GM12801 (cell line): ENCODE results near the gene STK24.

Experiments
- TF ChIP-seq, protein P1 (sequence below): IDR thresholded peaks from one replicate; pipeline ENCODE4 v1.5.1; 2011; ENCODE audit warnings: control low read depth; ENCODE audit not compliant: insufficient read length; ENCODE audit errors: extremely low read depth

The STK24 gene

DNA sequence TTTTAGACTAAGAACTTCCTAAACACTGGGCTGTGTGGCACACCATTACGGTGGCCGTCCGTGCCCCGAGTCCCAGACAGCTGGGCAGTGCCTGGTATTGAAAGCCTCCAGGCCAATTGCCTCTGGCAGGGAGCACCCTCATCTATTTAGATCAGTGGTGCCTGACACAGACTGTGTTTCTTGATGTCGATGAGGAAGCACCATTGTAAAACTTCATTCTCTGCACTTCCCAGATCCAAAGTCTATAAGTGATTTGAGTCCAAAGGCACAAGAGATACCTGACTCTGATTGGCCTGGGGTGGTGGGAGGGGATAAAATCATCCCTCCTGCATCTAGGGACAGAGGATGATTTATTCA, 8.5 kb upstream of the STK24 start:
- TF ChIP-seq, protein P1, sequence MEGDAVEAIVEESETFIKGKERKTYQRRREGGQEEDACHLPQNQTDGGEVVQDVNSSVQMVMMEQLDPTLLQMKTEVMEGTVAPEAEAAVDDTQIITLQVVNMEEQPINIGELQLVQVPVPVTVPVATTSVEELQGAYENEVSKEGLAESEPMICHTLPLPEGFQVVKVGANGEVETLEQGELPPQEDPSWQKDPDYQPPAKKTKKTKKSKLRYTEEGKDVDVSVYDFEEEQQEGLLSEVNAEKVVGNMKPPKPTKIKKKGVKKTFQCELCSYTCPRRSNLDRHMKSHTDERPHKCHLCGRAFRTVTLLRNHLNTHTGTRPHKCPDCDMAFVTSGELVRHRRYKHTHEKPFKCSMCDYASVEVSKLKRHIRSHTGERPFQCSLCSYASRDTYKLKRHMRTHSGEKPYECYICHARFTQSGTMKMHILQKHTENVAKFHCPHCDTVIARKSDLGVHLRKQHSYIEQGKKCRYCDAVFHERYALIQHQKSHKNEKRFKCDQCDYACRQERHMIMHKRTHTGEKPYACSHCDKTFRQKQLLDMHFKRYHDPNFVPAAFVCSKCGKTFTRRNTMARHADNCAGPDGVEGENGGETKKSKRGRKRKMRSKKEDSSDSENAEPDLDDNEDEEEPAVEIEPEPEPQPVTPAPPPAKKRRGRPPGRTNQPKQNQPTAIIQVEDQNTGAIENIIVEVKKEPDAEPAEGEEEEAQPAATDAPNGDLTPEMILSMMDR: no peak

DNA sequence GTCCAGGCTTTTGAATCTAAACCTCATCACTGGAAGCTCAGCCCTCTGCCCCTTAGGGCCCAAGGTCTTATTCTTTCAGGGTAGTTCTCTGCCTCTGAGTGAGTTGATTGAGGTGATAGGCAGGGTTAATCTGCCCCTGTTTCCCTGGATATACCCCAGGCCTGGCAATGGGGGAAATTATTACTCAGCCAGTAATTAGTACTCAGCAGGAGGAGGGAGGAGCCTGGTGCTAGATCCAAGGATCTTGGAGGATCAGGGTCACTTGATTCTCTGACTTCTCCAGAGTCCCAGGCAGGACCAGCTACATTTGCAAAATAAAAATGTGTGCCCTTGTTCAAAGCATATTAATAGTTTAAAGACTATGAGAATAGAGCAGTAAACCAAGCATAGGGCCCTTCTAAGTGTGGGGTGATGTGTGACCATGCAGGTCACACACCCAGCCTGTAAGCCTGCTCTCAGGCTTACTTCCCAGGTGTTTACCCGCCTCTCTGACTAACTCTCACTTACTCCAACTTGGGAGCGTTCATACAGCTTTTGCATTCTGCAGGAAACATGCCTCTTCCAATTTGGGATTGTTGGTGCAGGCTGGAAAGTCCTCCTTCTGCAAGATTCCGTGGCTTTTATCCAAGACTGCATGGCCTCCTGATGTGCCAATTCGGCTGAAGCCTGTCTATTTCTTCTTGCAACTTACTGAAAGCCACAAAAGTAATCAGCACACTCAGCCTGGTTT, 7.9 kb upstream of the STK24 start:
- TF ChIP-seq, protein P1: no peak

DNA sequence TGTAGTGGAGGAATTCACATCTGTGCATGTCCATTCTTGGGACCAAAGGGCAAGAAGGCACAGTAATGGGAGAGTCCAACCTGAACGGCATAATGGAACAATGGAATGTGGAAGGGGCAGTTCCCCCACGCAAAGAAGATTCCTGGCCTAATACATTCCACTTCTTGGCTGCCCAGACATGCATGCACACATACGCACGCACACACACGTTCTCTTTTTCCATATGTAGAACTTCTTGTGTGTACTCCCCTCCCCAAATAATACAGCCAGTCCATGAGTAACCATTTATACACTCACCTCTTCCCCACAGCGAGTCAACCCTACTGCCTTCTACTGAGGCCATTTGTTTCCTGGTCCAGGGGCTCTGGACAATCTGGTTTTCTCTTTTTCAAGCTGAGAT, 6.0 kb upstream of the STK24 start:
- TF ChIP-seq, protein P1: no peak

DNA sequence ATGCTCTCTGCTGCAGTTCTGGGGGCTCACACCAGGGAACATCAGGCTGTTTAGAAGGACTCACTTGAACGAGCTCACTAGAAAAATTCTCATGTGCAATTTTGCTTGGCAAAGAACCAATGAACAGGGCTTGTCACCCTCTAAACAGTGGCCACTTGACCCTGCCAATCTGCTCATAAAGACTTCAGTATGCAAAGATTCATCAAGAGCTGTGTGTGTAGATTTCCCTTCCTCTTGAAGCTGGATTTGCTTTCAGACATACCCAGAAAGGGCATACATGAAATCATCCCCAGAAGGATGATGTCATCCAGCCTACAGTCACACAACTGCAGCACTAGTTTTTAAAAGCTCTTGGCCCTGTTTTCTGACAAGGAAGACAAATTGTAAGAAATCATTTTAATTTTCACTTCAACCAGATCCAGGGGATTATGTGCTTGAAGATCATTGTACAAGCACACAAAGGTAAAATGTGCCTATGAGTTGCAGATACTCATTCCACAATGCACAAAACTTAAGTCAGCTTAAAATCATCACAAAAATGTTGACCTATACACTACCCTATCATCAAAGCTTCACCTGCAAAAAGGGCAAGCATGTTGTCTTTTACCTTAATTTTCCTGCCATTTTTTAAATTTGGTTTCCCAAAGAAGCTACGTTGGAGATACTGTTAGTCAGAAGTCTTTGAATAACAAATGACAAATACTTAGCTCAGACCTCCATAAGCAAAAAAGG, 5.2 kb upstream of the STK24 start:
- TF ChIP-seq, protein P1: no peak

DNA sequence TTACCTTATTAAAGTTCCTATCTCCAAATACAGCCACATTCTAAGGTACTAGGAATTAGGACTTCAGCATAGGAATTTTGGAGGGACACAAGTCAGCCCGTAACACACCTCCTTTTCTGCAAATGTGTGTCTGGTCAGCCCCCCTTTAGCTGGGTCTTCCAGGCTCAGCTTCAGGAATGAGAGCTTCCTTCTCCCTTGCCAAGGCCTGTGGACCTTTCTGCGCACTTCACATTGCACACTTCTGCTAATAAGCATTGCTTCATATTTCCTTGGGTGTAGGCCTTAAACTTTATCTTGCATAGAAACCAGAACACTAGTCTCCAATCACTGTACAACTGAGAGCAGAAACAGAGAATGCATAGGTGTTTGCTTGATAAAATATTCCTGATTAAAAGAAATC, 4.5 kb upstream of the STK24 start:
- TF ChIP-seq, protein P1: no peak

DNA sequence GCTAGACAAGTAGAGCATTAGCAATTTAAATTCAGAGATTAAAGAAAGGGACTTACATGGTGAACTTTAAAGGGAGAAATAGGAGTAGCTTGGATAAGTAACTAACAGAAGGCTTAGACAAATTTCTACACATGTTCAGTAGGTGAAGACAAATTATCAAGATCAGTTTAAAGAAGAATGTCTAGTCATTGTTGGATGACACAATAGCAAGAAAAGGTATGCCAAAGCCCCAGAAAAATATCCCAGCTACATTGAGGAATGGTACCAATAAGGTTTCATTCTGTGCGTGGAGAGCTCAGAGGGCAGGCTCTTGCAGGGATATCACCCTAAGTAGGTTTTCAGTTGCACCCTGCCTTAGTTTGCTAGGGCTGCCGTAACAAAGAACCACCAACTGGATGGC, 3.5 kb upstream of the STK24 start:
- TF ChIP-seq, protein P1: no peak

DNA sequence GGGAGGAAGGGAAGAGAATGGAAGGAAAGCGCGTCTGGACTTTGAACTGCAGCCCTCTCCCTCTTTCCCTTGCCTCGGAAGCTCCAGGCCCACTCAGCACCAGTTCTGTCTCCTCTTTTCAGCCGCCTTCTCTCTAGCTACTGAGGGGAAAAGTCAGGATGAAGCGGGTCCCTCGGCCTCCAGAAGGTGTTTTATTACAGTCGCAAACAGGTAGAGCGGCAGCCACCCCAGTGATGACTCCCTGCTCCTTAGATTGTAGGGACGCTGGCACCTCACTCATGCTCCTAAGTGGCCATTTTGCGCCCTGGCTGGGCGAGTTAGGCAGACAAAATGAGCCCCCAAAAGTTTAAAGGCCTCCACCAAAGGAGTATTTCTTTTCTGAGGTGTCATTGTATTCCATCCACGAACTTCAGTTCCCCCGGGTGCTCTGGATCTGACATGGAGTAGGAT, 954 bp upstream of the STK24 start:
- TF ChIP-seq, protein P1: no peak
